Measurements from ENCODE around the gene LHX5. TPM values are rescaled to one million over a fixed set of nuclear protein-coding genes. Genes with fewer than 3 reads are reported as not detected.

The LHX5 gene
- not detected for total RNA-seq
- total RNA-seq (2013) = not detected

DNA sequence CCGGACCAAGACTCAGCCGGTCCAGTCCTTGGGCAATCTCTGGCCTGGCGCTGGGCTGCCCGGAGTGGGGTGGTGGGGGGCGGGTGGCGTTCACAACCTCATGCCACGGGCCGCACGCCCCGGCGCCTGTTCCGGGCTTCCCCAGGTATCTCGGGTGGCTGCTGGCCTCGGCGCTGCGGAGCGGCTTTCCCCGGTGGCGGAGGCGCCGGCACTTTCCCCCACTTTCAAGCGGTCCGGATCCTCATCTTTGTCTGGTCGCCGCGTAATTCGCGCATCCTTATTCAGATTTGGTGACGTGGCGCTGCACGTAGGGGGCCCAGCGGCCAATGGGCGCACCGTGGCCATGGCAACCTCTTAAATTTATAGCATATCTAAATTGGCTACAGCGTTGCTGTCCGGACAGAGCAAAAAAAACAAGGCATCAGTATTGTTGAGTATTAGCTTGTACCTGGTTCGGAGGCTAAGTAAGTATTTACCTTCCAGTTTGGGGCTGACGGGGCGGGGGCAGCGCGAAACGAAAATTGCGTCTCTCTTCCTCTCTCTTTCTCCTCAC lies at the start of gene LHX5:
TSS of gene LHX5 (minus strand) at position 253 of the 553 bp plus-strand sequence. CDS start 373 bp downstream, outside the sequence.
- Mint-ChIP-seq H3K4me3 (no peak within 1 kb of the TSS), H3K4me1 (peaks cover 0 to 6% of the 10 kb centered on the region in 2 donors), H3K36me3 (no peaks in the 10 kb centered on the region), H3K9me3 (no peaks in the 10 kb centered on the region), H3K27me3 (ENCODE audit: low read depth in 2 of 2) (peaks cover 60% of the 10 kb centered on the region in 2 donors), H3K27ac (no peak within 1 kb of the TSS)
- no peak within 1 kb of the TSS for H3K4me3 ChIP-seq (ENCODE audit: low read length)
- TF ChIP-seq, protein P1, sequence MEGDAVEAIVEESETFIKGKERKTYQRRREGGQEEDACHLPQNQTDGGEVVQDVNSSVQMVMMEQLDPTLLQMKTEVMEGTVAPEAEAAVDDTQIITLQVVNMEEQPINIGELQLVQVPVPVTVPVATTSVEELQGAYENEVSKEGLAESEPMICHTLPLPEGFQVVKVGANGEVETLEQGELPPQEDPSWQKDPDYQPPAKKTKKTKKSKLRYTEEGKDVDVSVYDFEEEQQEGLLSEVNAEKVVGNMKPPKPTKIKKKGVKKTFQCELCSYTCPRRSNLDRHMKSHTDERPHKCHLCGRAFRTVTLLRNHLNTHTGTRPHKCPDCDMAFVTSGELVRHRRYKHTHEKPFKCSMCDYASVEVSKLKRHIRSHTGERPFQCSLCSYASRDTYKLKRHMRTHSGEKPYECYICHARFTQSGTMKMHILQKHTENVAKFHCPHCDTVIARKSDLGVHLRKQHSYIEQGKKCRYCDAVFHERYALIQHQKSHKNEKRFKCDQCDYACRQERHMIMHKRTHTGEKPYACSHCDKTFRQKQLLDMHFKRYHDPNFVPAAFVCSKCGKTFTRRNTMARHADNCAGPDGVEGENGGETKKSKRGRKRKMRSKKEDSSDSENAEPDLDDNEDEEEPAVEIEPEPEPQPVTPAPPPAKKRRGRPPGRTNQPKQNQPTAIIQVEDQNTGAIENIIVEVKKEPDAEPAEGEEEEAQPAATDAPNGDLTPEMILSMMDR (IDR thresholded peaks at IDR 0.05) = no peak
- no peaks in the 10 kb centered on the region for H3K9me3 ChIP-seq (ENCODE audit: control insufficient read depth, insufficient read depth, low read length)
- intact Hi-C loops (cut with micrococcal nuclease) = no loop called here
- peaks cover 52% of the 10 kb centered on the region for H3K27me3 ChIP-seq (ENCODE audit: control insufficient read depth, insufficient read depth, low read length)
- peaks cover 8% of the 10 kb centered on the region for H3K4me1 ChIP-seq (ENCODE audit: control insufficient read depth, insufficient read depth, low read length)
- H3K36me3 ChIP-seq (ENCODE audit: control insufficient read depth, insufficient read depth, low read length) = no peaks in the 10 kb centered on the region
- no peak within 1 kb of the TSS for H3K27ac ChIP-seq (ENCODE audit: low read length)
- DNase-seq (no peak), ATAC-seq (no peak)
- WGBS (ENCODE audit: insufficient coverage) = 5% methylated on average over 43 of the region's 43 CpGs

DNA sequence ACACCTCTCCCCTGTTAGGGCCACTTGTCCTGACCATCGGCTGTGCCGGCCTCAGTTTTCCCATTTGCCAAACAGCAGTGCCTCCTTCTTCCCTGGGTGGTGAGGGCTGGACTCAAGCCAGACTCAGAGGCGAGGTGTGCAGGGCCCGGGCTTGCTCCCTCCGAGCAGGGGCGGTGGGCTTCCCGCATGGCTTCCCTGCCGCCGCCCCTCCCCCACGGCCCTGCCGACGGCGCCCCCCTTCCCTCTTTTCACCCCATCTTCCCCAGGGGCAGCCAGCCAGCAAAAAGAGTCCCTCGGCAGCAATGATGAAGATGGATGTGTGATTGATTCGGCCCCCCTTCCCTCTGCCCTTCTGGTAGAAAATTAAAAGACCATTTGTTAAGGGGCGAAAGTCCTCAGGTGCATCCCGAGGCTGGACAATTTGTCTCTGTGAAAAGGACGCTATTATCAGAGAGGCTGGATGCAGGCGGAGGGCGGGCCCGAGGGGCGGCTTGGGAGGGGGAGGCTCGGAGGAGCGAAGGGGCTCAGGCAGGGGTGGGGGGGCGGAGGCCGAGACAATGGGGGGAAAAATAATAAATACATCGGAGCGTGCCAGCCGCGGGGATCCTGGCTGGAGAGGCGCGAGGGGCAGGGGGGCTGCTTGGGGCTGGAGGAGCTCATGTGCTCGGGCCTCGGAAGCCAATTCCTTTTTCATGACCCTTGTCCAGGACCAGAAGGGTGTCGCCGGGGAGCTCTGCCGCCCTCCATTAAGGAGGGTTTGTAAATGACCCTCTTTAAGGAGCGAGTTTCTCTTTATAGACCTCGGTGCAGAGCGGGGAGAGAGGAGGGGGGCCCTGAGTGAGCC lies 48.0 kb upstream of the LHX5 start:
- no peaks in the 10 kb centered on the region for H3K36me3 ChIP-seq (ENCODE audit: control insufficient read depth, insufficient read depth, low read length)
- intact Hi-C loops (cut with micrococcal nuclease) = no loop called here
- peaks cover 13% of the 10 kb centered on the region for H3K27me3 ChIP-seq (ENCODE audit: control insufficient read depth, insufficient read depth, low read length)
- 9% methylated on average over 36 of the region's 40 CpGs for WGBS (ENCODE audit: insufficient coverage)
- H3K36me3 Mint-ChIP-seq = no peaks in the 10 kb centered on the region
- no peaks in the 10 kb centered on the region for H3K9me3 ChIP-seq (ENCODE audit: control insufficient read depth, insufficient read depth, low read length)
- H3K4me1 ChIP-seq (ENCODE audit: control insufficient read depth, insufficient read depth, low read length) = no peaks in the 10 kb centered on the region
- no peak for DNase-seq
- no peak overlapping the region for H3K4me3 Mint-ChIP-seq
- no peak for ATAC-seq
- no peaks in the 10 kb centered on the region for H3K9me3 Mint-ChIP-seq
- H3K4me1 Mint-ChIP-seq = no peaks in the 10 kb centered on the region
- no peak overlapping the region for H3K27ac Mint-ChIP-seq
- TF ChIP-seq, protein P1 (IDR thresholded peaks at IDR 0.05) = no peak
- H3K27ac ChIP-seq (ENCODE audit: low read length) = no peak overlapping the region
- H3K4me3 ChIP-seq (ENCODE audit: low read length) = no peak overlapping the region
- peaks cover 48 to 75% of the 10 kb centered on the region in 2 donors for H3K27me3 Mint-ChIP-seq (ENCODE audit: low read depth in 2 of 2)

DNA sequence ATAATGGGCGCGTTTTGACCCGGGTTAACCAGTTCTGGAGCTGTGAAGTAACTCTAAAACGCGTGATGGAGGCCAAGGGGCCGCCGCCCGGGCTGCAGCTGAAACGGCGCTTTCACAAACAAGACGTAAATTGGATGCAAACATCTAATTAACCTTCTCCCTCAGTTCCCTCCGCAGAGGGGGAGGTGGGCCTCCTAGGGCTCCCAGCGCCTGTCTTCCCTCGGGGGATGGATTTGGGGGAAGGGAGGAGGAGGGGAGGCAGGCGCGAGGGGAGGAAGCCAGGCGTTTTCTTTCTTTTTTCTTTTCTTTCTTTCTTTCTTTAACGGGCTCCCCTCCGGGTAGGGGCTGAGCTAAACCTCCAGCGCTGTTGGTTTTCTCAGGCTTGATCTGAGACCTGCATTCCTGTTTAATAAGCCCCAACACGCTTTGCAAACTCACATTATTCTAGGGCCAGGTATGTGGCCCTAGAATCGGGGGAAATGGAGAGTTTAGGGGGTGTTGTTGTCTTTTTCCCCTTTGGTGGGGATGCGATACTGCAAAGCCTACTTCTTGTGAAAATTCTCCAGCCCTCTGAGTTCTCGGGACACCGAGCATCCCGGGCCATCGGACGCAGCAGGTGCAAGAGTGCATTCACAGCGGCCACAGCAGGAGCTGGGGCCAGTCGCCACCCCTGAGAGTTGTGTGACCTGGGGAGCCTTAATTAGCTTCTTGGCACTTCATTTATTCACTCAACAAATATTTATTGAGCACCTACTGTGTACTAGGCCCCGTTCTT lies 43.6 kb upstream of the LHX5 start:
- intact Hi-C loops (cut with micrococcal nuclease) = no loop called here
- no peaks in the 10 kb centered on the region for H3K36me3 ChIP-seq (ENCODE audit: control insufficient read depth, insufficient read depth, low read length)
- H3K27ac ChIP-seq (ENCODE audit: low read length) = no peak overlapping the region
- H3K9me3 Mint-ChIP-seq = no peaks in the 10 kb centered on the region
- H3K4me3 Mint-ChIP-seq = no peak overlapping the region
- WGBS (ENCODE audit: insufficient coverage) = 5% methylated on average over 25 of the region's 31 CpGs
- peaks cover 16% of the 10 kb centered on the region for H3K27me3 ChIP-seq (ENCODE audit: control insufficient read depth, insufficient read depth, low read length)
- no peaks in the 10 kb centered on the region for H3K9me3 ChIP-seq (ENCODE audit: control insufficient read depth, insufficient read depth, low read length)
- no peaks in the 10 kb centered on the region for H3K36me3 Mint-ChIP-seq
- H3K4me3 ChIP-seq (ENCODE audit: low read length) = no peak overlapping the region
- DNase-seq (no peak), ATAC-seq (no peak)
- no peaks in the 10 kb centered on the region for H3K4me1 Mint-ChIP-seq
- TF ChIP-seq, protein P1 (IDR thresholded peaks at IDR 0.05) = no peak
- H3K27me3 Mint-ChIP-seq (ENCODE audit: low read depth in 2 of 2) = peaks cover 45 to 57% of the 10 kb centered on the region in 2 donors
- no peak overlapping the region for H3K27ac Mint-ChIP-seq
- H3K4me1 ChIP-seq (ENCODE audit: control insufficient read depth, insufficient read depth, low read length) = no peaks in the 10 kb centered on the region

All from natural killer cell (primary cell).